Tibial nerve (tissue), 4 donors: ENCODE data around the gene MTCL1.

ENCODE experiments used
- EP300 ChIP-seq, 2 donors: sonication (generic); formaldehyde crosslinking; IDR thresholded peaks; one replicate each; pipeline ENCODE4 v1.6.1; 2017; ENCODE audit warnings: antibody characterized with exemption in 2 of 2, mild to moderate bottlenecking in 1 of 2
- POLR2A ChIP-seq, 2 donors: fragments of 450-650 bp; IDR thresholded peaks; one replicate each; pipeline ENCODE4 v1.6.1; 2017; ENCODE audit warnings: antibody characterized with exemption in 2 of 2, mild to moderate bottlenecking in 2 of 2, moderate library complexity in 2 of 2
- TF ChIP-seq, protein P1 (sequence below), 5 experiments: fragments of 200-600 bp in 3 of 5; fragments of 450-650 bp in 2 of 5; sonication (generic) in 3 of 5; IDR thresholded peaks; one replicate each; pipeline ENCODE4 v1.5.1; 2016 to 2019; ENCODE audit warnings: antibody characterized with exemption in 5 of 5, mild to moderate bottlenecking in 3 of 5, moderate library complexity in 2 of 5

DNA sequence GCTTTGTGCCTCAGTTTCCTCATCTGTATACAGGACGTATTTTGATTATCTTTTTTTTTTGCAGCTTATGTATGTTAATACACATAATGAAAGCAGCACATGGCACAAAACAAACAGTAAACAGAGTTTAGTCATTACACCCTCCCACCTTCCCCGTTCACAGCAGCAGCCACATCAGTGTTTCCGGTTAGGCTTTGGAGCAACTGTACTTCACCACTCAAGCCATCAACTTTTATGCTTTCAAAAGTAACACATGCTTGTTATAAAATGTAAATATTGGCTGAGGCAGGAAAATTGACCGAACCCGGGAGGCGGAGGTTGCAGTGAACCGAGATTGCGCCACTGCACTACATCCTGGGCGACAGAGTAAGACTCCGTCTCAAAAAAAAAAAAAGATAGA, 117.3 kb downstream of the MTCL1 start:
- TF ChIP-seq POLR2A (IDR thresholded peaks at IDR 0.05) (no peak), EP300 (IDR thresholded peaks at IDR 0.05) (no peak)
- TF ChIP-seq, protein P1, sequence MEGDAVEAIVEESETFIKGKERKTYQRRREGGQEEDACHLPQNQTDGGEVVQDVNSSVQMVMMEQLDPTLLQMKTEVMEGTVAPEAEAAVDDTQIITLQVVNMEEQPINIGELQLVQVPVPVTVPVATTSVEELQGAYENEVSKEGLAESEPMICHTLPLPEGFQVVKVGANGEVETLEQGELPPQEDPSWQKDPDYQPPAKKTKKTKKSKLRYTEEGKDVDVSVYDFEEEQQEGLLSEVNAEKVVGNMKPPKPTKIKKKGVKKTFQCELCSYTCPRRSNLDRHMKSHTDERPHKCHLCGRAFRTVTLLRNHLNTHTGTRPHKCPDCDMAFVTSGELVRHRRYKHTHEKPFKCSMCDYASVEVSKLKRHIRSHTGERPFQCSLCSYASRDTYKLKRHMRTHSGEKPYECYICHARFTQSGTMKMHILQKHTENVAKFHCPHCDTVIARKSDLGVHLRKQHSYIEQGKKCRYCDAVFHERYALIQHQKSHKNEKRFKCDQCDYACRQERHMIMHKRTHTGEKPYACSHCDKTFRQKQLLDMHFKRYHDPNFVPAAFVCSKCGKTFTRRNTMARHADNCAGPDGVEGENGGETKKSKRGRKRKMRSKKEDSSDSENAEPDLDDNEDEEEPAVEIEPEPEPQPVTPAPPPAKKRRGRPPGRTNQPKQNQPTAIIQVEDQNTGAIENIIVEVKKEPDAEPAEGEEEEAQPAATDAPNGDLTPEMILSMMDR (IDR thresholded peaks at IDR 0.05), result no peak
